GM21723 (cell line): ENCODE results near the gene DPEP3.
"Not testable (repeated sequence)": the region's sequence is repeated elsewhere in the genome, so short reads cannot be mapped to it uniquely, and the experiment has no call there.

Experiments used
- ATAC-seq: cut with Tn5 transposase; IDR thresholded peaks from one replicate; pipeline ENCODE4 v1.9.1; 2021; ENCODE audit warnings: mild to moderate bottlenecking, moderate library complexity; ENCODE audit not compliant: unreplicated experiment

The DPEP3 gene

GRCh38 chr16:67979955-67980678, at the start of gene DPEP3:
TSS of gene DPEP3 (minus strand) at chr16:67980499. CDS start at chr16:67980380, 119 bp downstream.
- no peak for ATAC-seq

GRCh38 chr16:68028996-68029395, 48.7 kb upstream of the DPEP3 start:
- no peak for ATAC-seq

DNA sequence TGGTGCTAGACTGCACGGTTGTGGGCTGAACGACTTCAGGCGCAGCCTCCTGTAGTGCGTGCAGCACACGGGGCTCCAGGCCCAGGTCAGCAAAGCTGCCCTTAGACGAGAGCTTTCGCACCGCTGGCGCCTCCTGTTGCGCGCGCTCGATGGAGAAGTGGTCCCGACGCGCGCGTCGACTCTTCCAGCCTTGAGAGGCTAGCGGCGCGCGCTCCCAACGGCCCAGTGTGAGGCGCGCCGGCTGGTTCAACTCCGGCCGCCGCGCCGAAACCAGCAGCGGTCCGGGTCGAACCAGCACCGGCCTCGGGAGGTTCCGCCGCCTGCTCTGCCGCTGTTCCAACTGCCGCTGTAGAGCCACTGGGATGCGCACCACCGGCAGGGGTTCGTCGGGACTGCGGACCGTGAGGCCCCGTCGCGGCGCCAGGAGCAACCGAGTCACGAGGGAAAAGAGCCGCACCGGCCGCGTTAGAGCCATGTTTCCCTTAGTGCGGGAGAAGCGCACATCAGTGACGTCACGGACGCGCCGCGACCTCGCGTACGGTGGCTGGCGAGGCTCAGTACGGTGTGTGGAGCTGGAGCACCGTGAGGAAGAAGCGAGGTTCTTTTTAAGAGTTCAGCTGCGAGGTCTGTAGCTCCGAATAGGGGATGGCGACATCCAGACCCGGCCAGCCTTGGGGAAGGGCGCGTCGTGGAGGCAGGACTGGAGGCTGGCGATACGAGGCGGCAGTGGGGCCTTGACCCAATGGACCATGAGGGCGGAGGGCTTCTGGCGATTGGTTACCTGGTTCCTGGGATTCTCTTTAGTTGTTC, 42.6 kb upstream of the DPEP3 start, which contains the start of the genes DDX28 and DUS2:
Gene DDX28 (minus strand): TSS at position 505 of the 810 bp plus-strand sequence. CDS start 30 bp downstream, at position 475.
Gene DUS2 (plus strand): TSS at position 557 of the 810 bp plus-strand sequence. CDS start 14,740 bp downstream, outside the sequence.
- ATAC-seq, result peak; percentile 74

GRCh38 chr16:68022278-68022727, 42.0 kb upstream of the DPEP3 start:
- ATAC-seq, result no peak

GRCh38 chr16:68021490-68021889, 41.2 kb upstream of the DPEP3 start:
- ATAC-seq, result no peak

- no peak for ATAC-seq
These were observed 38.9 kb upstream of the DPEP3 start for GRCh38 chr16:68019167-68019680.

DNA sequence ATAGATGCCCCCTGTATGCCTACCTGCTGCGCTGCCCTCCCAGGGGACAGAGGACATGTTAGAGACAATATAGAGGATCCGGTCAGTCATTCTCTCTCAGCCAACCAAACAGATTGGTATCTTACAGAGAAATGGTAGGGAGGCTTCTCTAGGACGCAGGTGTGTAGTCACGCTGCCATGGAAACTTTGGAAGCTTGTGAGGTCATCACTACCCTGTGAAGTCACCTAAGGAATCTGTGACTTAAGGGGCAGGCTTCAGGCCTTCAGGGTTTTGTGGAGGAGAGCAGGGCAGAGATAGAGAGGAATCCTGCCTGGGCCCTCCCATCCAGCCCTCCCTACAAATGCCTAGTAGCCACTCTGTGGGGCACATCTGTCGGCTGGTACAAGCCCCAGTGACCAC, 35.4 kb upstream of the DPEP3 start, which contains the start of gene DPEP2NB:
Gene DPEP2NB (minus strand): TSS at position 231 of the 400 bp plus-strand sequence. CDS start 141 bp downstream, at position 90.
- ATAC-seq, result no peak

DNA sequence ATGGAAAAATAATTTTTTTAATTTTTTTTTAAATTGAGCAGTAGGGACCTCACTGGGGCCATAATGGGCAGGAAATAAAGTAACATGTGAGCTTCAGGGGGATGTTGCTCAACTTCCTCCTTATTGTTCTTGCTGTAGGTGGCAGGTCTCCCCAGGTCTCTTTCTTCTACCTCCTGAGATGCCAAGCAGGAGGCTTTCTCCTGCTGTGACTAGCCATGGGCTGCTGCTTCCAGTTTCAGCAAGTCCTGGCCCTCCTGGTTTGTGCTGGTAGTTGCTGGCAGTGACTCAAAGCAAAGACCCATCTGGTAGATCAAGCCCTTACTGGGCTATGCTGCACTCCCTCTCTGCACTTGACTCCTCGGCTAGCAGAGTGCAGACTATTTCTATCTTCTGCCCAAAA, 33.1 kb upstream of the DPEP3 start:
- no peak for ATAC-seq

- ATAC-seq, result not testable (repeated sequence)
These were observed 29.6 kb upstream of the DPEP3 start for GRCh38 chr16:68009872-68010271.

DNA sequence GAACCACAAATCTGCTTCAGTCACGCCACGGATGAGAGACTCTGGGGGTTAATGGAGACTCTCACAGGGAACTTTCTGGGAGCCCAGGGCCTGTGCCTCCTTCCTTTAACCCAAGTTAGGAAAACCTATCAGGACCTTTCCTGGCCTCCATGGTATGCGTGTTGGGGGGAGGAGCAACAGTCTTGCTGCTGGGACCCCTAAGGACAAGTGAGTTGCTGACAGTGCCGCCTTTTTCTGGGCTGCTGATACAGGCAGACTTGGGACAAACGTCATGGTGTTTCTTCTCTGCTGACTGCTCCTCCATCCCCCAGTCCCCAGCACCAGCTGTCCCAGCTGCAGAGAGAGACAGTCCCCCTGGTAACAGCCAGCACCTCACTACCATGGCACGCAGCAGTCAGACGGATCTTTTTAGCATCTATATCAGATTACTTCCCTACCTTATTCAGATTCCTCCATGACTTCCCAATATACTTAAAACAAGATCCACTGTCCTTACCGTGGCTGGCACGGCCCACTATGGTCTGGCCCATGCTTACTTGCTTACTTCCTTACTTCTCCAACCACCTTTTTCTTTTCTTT, 28.9 kb upstream of the DPEP3 start:
- no peak for ATAC-seq

DNA sequence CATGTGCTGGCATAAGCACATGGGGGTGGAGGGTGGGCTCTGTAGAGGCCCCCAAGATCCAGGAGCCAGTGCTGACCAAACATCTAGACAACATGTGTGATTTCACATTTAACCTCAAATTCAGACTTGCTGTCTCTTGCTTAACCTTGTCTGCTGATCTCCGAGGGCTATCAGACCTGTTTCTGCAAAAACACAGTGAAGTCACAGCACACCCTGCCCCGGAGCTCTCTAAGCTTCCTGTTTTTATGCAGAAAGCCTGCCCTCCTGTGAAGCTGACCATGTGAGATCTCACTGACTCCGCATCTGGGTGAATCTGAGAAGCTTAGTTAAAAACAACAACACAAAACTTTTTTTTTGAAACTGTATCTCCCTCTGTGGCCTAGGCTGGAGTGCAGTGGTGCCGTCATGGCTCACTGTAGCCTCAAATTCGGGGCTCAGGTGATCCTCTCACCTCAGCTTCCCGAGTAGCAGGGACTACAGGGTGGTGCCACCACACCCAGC, 25.5 kb upstream of the DPEP3 start:
- ATAC-seq, result no peak

- no peak for ATAC-seq
These were observed 24.9 kb upstream of the DPEP3 start for GRCh38 chr16:68005211-68005610.

DNA sequence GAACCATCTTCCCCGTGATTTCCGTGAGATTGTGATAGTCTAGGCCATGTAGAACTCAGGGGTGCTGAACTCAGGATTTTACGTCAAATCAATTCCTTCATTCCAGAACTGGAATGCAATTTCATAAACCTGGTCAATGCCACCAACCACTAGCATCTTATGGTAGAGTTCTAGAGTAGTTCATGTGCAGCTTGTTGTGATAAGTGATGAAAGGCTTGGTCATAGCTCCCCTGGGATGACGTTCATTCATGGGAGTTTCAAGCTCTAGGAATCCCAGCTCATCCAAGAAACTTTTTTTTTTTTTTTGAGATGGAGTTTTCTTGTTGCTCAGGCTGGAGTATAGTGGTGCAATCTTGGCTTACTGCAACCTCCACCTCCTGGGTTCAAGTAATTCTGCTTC, 22.7 kb upstream of the DPEP3 start:
- ATAC-seq, result no peak

DNA sequence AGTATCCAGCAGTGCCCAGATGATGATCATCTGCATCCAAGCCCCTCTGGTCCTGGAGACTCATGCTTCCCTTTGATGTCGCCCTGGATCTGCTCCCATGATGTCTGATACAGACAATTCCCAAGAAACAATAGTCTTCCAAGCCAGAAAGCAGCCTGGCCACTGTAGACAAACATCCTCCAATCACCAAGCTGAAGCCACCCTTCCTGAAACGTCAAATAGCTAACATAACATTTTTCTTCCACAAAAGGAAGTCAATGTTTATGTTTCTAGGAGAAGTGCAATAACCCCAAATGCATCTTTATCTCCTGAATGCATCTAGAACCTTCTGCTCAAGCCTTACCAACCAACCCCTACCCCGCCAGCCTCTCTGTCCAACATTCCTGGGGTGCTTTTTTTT, 20.2 kb upstream of the DPEP3 start:
- no peak for ATAC-seq

DNA sequence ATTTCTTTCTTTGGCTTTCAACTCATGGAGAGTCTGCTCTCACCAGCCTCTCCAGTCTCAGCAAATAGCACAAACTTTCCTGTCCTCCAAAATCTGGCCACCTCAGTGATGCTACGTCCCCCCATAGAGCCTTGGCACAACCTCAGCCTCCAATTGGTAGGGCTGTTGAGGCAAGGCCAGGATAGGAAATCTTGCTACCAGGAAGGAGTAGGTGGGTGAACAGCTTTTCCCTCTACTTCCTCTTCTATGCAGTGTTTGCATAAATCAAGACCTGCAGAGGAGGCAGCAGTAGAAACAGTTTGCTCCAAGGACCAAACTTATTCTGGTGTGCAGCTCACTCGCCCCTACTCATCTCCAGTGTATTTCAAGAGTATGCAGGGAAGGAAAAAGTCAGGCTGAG, 19.7 kb upstream of the DPEP3 start:
- no peak for ATAC-seq

- not testable (repeated sequence) for ATAC-seq
These were observed 18.7 kb upstream of the DPEP3 start, which contains the start of gene DPEP2 for GRCh38 chr16:67998779-67999688. TSS of gene DPEP2 (minus strand) at chr16:67999484. CDS start at chr16:67993212, 6,272 bp downstream.

DNA sequence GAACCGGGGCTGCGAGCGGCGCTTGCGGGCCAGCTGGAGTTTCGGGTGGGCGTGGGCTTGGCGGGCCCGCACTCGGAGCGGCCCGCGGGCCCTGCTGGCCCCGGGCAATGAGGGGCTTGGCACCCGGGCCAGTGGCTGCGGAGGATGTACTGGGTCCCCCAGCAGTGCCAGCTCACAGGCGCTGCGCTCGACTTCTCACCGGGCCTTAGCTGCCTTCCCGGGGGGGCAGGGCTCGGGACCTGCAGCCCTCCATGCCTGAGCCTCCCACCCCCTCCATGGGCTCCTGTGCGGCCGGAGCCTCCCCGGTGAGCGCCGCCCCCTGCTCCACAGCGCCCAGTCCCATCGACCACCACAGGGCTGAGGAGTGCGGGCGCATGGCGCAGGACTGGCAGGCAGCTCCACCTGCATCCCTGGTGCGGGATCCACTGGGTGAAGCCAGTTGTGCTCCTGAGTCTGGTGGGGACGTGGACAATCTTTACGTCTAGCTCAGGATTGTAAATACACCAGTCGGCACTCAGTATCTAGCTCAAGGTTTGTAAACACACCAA, 18.0 kb upstream of the DPEP3 start:
- not testable (repeated sequence) for ATAC-seq

DNA sequence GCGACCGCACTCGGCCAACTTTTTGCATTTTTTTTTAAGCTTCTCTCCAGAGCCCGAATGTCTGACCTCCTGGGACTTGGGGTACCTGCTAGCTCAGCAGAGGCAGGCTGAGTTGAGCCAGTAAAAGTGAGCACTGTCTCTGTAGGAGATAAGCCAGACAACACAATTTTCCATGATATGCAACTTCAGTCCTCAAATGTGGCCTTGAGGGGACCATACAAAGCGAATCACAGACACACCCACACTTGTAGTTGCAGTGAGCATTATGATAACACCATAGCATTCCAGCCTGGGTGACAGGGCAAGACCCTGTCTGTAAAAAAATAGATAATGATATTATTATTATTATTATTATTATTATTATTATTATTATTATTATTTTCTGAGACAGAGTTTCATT, 16.4 kb upstream of the DPEP3 start:
- ATAC-seq, result no peak

- no peak for ATAC-seq
These were observed 15.1 kb upstream of the DPEP3 start for GRCh38 chr16:67995423-67995822.
